Body of pancreas (tissue), 4 donors: ENCODE results near the gene CD55. TPM values are rescaled to one million over a fixed set of nuclear protein-coding genes. Genes with fewer than 3 reads are reported as not detected.

Experiments
- ATAC-seq: fragments of 150-250 bp; one replicate; pipeline ENCODE4 v1.9.1; 2016
- DNase-seq, 4 donors: peaks; one replicate each; pipeline ENCODE4 v3.0.0-alpha.2; 2019
- H3K27ac ChIP-seq, 4 donors: fragments of 200-600 bp; sonication (generic); 1 replicate in 3 of 4; 2 replicates in 1 of 4; pipeline versions ENCODE4 v1.5.1 to v1.6.1; 2016 to 2019; ENCODE audit warnings: mild to moderate bottlenecking in 1 of 4, mixed read lengths in 1 of 4, moderate library complexity in 1 of 4
- H3K27me3 ChIP-seq, 2 donors: fragments of 200-600 bp; sonication (generic); one replicate each; pipeline ENCODE4 v1.6.0; 2016; ENCODE audit warnings: mild to moderate bottlenecking in 1 of 2
- H3K36me3 ChIP-seq, 2 donors: fragments of 200-600 bp; sonication (generic); replicated peaks in 1 of 2; 2 replicates each; pipeline ENCODE4 v1.5.1; 2016; ENCODE audit warnings: low read depth in 2 of 2; ENCODE audit not compliant: insufficient read depth in 1 of 2
- H3K4me1 ChIP-seq: fragments of 200-600 bp; sonication (generic); one replicate; pipeline ENCODE4 v1.6.0; 2016
- H3K4me3 ChIP-seq, 2 donors: fragments of 200-600 bp; sonication (generic); 1 replicate in 1 of 2; 2 replicates in 1 of 2; pipeline ENCODE4 v1.5.1; 2016 to 2019
- H3K9me3 ChIP-seq, 3 donors: fragments of 200-600 bp; sonication (generic); 1 replicate in 2 of 3; 2 replicates in 1 of 3; pipeline ENCODE4 v1.5.1; 2016
- CTCF ChIP-seq, 7 experiments: fragments of 450-650 bp in 4 of 7; fragments of 200-600 bp in 3 of 7; sonication (generic) in 3 of 7; IDR thresholded peaks; one replicate each; pipeline ENCODE4 v1.5.1; 2016 to 2019; ENCODE audit warnings: antibody characterized with exemption in 7 of 7
- POLR2A ChIP-seq, 3 donors: fragments of 450-650 bp; IDR thresholded peaks; one replicate each; pipeline ENCODE4 v1.6.1; 2016; ENCODE audit warnings: antibody characterized with exemption in 3 of 3, mild to moderate bottlenecking in 2 of 3
- WGBS, 2 donors: methylation state at CpG; one replicate each; pipeline ENCODE4 v1.1.5; 2017; 5-methylcytosine and 5-hydroxymethylcytosine counted together
- intact Hi-C: fragments of 100-400 bp; cut with DNase I; formaldehyde crosslinking; loops from one replicate; pipeline ENCODE4 v1.15.1; 2023
- total RNA-seq, 2 donors: library from RNA; depleted of rRNA; stranded (reverse); fragments of >200 nt; gene quantifications; one replicate each; pipeline ENCODE4 v1.1.0, GENCODE V29; 2016

Gene CD55
- total RNA-seq, 2 donors from 2014 or later: 27.0 to 29.8 TPM

GRCh38 chr1:207404849-207405525 is 83.5 kb downstream of the CD55 start:
- Histone ChIP-seq H3K27ac (no peak overlapping the region), H3K4me1 (no peaks in the 10 kb centered on the region), H3K4me3 (no peak overlapping the region), H3K36me3 (no peaks in the 10 kb centered on the region), H3K9me3 (peaks cover 0 to 6% (median 0%) of the 10 kb centered on the region in 3 donors), H3K27me3 (no peaks in the 10 kb centered on the region)
- ATAC-seq: peak; percentile 79
- TF ChIP-seq CTCF (IDR thresholded peaks at IDR 0.05): peak; percentile 54 to 87 (median 81)
- TF ChIP-seq POLR2A (IDR thresholded peaks at IDR 0.05): no peak
- DNase-seq: peak in 1 of 4 donors; percentile 34
- intact Hi-C loops: loop anchor here (5.0 kb wide), 1 partner anchor 323 kb away; no protein-coding TSS in a partner anchor
- WGBS, 2 donors: 75% methylated on average over 6 of the region's 6 CpGs

- H3K27me3 ChIP-seq: no peaks in the 10 kb centered on the region
- H3K36me3 ChIP-seq: no peaks in the 10 kb centered on the region
- peaks cover 0 to 6% (median 0%) of the 10 kb centered on the region in 3 donors for H3K9me3 ChIP-seq
- DNase-seq: no peak
- H3K27ac ChIP-seq: no peak overlapping the region
- H3K4me1 ChIP-seq: no peaks in the 10 kb centered on the region
- TF ChIP-seq POLR2A (IDR thresholded peaks at IDR 0.05): no peak
- TF ChIP-seq CTCF (IDR thresholded peaks at IDR 0.05): no peak
- no peak overlapping the region for H3K4me3 ChIP-seq
- ATAC-seq: no peak
- intact Hi-C loops: loop anchor here (5.0 kb wide), 1 partner anchor 324 kb away; no protein-coding TSS in a partner anchor
These were observed 84.3 kb downstream of the CD55 start for GRCh38 chr1:207405814-207406213.

- H3K27ac ChIP-seq: no peak overlapping the region
- intact Hi-C loops: loop anchor here (5.0 kb wide), 1 partner anchor 325 kb away; no protein-coding TSS in a partner anchor
- peaks cover 0 to 6% (median 0%) of the 10 kb centered on the region in 3 donors for H3K9me3 ChIP-seq
- no peaks in the 10 kb centered on the region for H3K4me1 ChIP-seq
- no peaks in the 10 kb centered on the region for H3K27me3 ChIP-seq
- TF ChIP-seq CTCF (IDR thresholded peaks at IDR 0.05): no peak
- TF ChIP-seq POLR2A (IDR thresholded peaks at IDR 0.05): no peak
- no peak for ATAC-seq
- H3K36me3 ChIP-seq: no peaks in the 10 kb centered on the region
- 19 to 22% methylated on average over 1 of the region's 1 CpG for WGBS, 2 donors
- DNase-seq: no peak
- H3K4me3 ChIP-seq: no peak overlapping the region
These were observed 86.3 kb downstream of the CD55 start for GRCh38 chr1:207407655-207408260.

Other genes with a start within 250 kb of the CD55 start
- gene C4BPB, start 232.8 kb upstream of the CD55 start, total RNA-seq: 10 to 100 TPM in 1 of 2 donors, not detected in 1; 11.9 TPM
- 10 to 100 TPM in 1 of 2 donors, 1 to 10 TPM in 1; 8.9 to 23.1 TPM for gene C4BPA, start 217.4 kb upstream of the CD55 start, total RNA-seq
- not detected for gene CR2, start 132.7 kb downstream of the CD55 start, total RNA-seq
- gene CR1, start 174.5 kb downstream of the CD55 start, total RNA-seq: 1 to 10 TPM in 1 of 2 donors, under 1 TPM in 1; 0.33 to 1.3 TPM